Measurements from ENCODE around the gene ARHGAP26.

The ARHGAP26 gene

GRCh38 chr5:142878111-142878510 lies 107.9 kb downstream of the ARHGAP26 start:
- no peaks in the 10 kb centered on the region for H3K79me1 ChIP-seq (replicated peaks; ENCODE audit: low read length, poor library complexity, severe bottlenecking)
- H3K14ac ChIP-seq (ENCODE audit: low read length in 2 of 2) = no peak overlapping the region
- H3K9ac ChIP-seq (ENCODE audit: low read length) = no peak overlapping the region
- no peak overlapping the region for H3K18ac ChIP-seq (ENCODE audit: low read depth in 1 of 2, low read length in 2 of 2)
- H2BK15ac ChIP-seq (ENCODE audit: low read depth, poor library complexity, severe bottlenecking) = no peak overlapping the region
- no peak for DNase-seq
- 88% methylated on average over 7 of the region's 7 CpGs for WGBS
- no peak overlapping the region for H3K4ac ChIP-seq (ENCODE audit: low read depth in 1 of 2, low read length in 2 of 2)
- H2BK12ac ChIP-seq (ENCODE audit: low read length in 2 of 2) = no peak overlapping the region
- H4K8ac ChIP-seq (ENCODE audit: low read length) = no peak overlapping the region
- H4K91ac ChIP-seq (ENCODE audit: low read length) = no peak overlapping the region
- H2AFZ ChIP-seq (ENCODE audit: low read depth, low read length) = no peak overlapping the region
- no peak overlapping the region for H2BK120ac ChIP-seq (ENCODE audit: low read depth, low read length)
- H3K9me3 ChIP-seq (ENCODE audit: control insufficient read depth, low read length) = no peaks in the 10 kb centered on the region
- H3K27ac ChIP-seq (ENCODE audit: low read length, poor library complexity, severe bottlenecking) = no peak overlapping the region
- H3K23ac ChIP-seq (ENCODE audit: low read length in 2 of 2) = no peak overlapping the region
- no peak overlapping the region for H3K4me3 ChIP-seq (ENCODE audit: insufficient read depth in 1 of 2, low read depth in 1 of 2, low read length in 2 of 2)
- no peak overlapping the region for H2AK5ac ChIP-seq (ENCODE audit: low read length, severe bottlenecking)
- H3K27me3 ChIP-seq (ENCODE audit: control insufficient read depth in 1 of 2, insufficient read depth in 1 of 2, low read length in 2 of 2) = no peaks in the 10 kb centered on the region
- no peak overlapping the region for H3K4me2 ChIP-seq (ENCODE audit: low read length, poor library complexity, severe bottlenecking)
- no peak overlapping the region for H2BK5ac ChIP-seq (ENCODE audit: low read depth, low read length, poor library complexity, severe bottlenecking)
- peaks cover 0 to 3% of the 10 kb centered on the region in 2 experiments for H3K36me3 ChIP-seq (ENCODE audit: control insufficient read depth in 1 of 2, insufficient read depth in 2 of 2, low read depth in 1 of 2, low read length in 2 of 2)
- H3K4me1 ChIP-seq (ENCODE audit: control insufficient read depth, insufficient read depth, low read depth, low read length) = peaks cover 11% of the 10 kb centered on the region

GRCh38 chr5:142878638-142879037 lies 108.5 kb downstream of the ARHGAP26 start:
- Histone ChIP-seq H3K4me1 (ENCODE audit: control insufficient read depth, insufficient read depth, low read depth, low read length) (peaks cover 11% of the 10 kb centered on the region), H3K27ac (ENCODE audit: low read length, poor library complexity, severe bottlenecking) (no peak overlapping the region), H3K79me1 (replicated peaks; ENCODE audit: low read length, poor library complexity, severe bottlenecking) (peaks cover 2% of the 10 kb centered on the region), H3K36me3 (ENCODE audit: control insufficient read depth in 1 of 2, insufficient read depth in 2 of 2, low read depth in 1 of 2, low read length in 2 of 2) (peaks cover 0 to 3% of the 10 kb centered on the region in 2 experiments), H3K4me3 (ENCODE audit: insufficient read depth in 1 of 2, low read depth in 1 of 2, low read length in 2 of 2) (no peak overlapping the region), H3K4me2 (ENCODE audit: low read length, poor library complexity, severe bottlenecking) (no peak overlapping the region), H3K9me3 (ENCODE audit: control insufficient read depth, low read length) (no peaks in the 10 kb centered on the region), H2AK5ac (ENCODE audit: low read length, severe bottlenecking) (no peak overlapping the region), H4K91ac (ENCODE audit: low read length) (no peak overlapping the region), H3K9ac (ENCODE audit: low read length) (no peak overlapping the region), H3K23ac (ENCODE audit: low read length in 2 of 2) (no peak overlapping the region), H3K27me3 (ENCODE audit: control insufficient read depth in 1 of 2, insufficient read depth in 1 of 2, low read length in 2 of 2) (no peaks in the 10 kb centered on the region), H2BK120ac (ENCODE audit: low read depth, low read length) (no peak overlapping the region), H3K14ac (ENCODE audit: low read length in 2 of 2) (no peak overlapping the region), H3K18ac (ENCODE audit: low read depth in 1 of 2, low read length in 2 of 2) (no peak overlapping the region), H2AFZ (ENCODE audit: low read depth, low read length) (no peak overlapping the region), H2BK5ac (ENCODE audit: low read depth, low read length, poor library complexity, severe bottlenecking) (no peak overlapping the region), H4K8ac (ENCODE audit: low read length) (no peak overlapping the region), H3K4ac (ENCODE audit: low read depth in 1 of 2, low read length in 2 of 2) (no peak overlapping the region), H2BK12ac (ENCODE audit: low read length in 2 of 2) (no peak overlapping the region), H2BK15ac (ENCODE audit: low read depth, poor library complexity, severe bottlenecking) (no peak overlapping the region)
- 88% methylated on average over 3 of the region's 3 CpGs for WGBS
- no peak for DNase-seq

GRCh38 chr5:142881076-142881783 lies 111.1 kb downstream of the ARHGAP26 start:
- Histone ChIP-seq H2BK15ac (ENCODE audit: low read depth, poor library complexity, severe bottlenecking) (no peak overlapping the region), H3K36me3 (ENCODE audit: control insufficient read depth in 1 of 2, insufficient read depth in 2 of 2, low read depth in 1 of 2, low read length in 2 of 2) (peaks cover 2 to 3% of the 10 kb centered on the region in 2 experiments), H3K23ac (ENCODE audit: low read length in 2 of 2) (no peak overlapping the region), H2BK12ac (ENCODE audit: low read length in 2 of 2) (no peak overlapping the region), H4K8ac (ENCODE audit: low read length) (no peak overlapping the region), H3K14ac (ENCODE audit: low read length in 2 of 2) (no peak overlapping the region), H2AFZ (ENCODE audit: low read depth, low read length) (no peak overlapping the region), H3K27me3 (ENCODE audit: control insufficient read depth in 1 of 2, insufficient read depth in 1 of 2, low read length in 2 of 2) (no peaks in the 10 kb centered on the region), H3K9me3 (ENCODE audit: control insufficient read depth, low read length) (no peaks in the 10 kb centered on the region), H3K27ac (ENCODE audit: low read length, poor library complexity, severe bottlenecking) (no peak overlapping the region), H3K9ac (ENCODE audit: low read length) (peak overlapping the region; percentile 51), H3K4me3 (ENCODE audit: insufficient read depth in 1 of 2, low read depth in 1 of 2, low read length in 2 of 2) (no peak overlapping the region), H4K91ac (ENCODE audit: low read length) (no peak overlapping the region), H2BK120ac (ENCODE audit: low read depth, low read length) (no peak overlapping the region), H3K4ac (ENCODE audit: low read depth in 1 of 2, low read length in 2 of 2) (no peak overlapping the region), H3K4me1 (ENCODE audit: control insufficient read depth, insufficient read depth, low read depth, low read length) (peaks cover 2% of the 10 kb centered on the region), H3K79me1 (replicated peaks; ENCODE audit: low read length, poor library complexity, severe bottlenecking) (peaks cover 2% of the 10 kb centered on the region), H2BK5ac (ENCODE audit: low read depth, low read length, poor library complexity, severe bottlenecking) (no peak overlapping the region), H3K18ac (ENCODE audit: low read depth in 1 of 2, low read length in 2 of 2) (no peak overlapping the region), H3K4me2 (ENCODE audit: low read length, poor library complexity, severe bottlenecking) (no peak overlapping the region), H2AK5ac (ENCODE audit: low read length, severe bottlenecking) (no peak overlapping the region)
- DNase-seq = peak; percentile 85
- 87% methylated on average over 4 of the region's 8 CpGs for WGBS

GRCh38 chr5:142881784-142882126 lies 111.6 kb downstream of the ARHGAP26 start:
- no peak overlapping the region for H2AFZ ChIP-seq (ENCODE audit: low read depth, low read length)
- H3K9ac ChIP-seq (ENCODE audit: low read length) = no peak overlapping the region
- H2AK5ac ChIP-seq (ENCODE audit: low read length, severe bottlenecking) = no peak overlapping the region
- H3K4me3 ChIP-seq (ENCODE audit: insufficient read depth in 1 of 2, low read depth in 1 of 2, low read length in 2 of 2) = no peak overlapping the region
- no peak overlapping the region for H3K4me2 ChIP-seq (ENCODE audit: low read length, poor library complexity, severe bottlenecking)
- no peaks in the 10 kb centered on the region for H3K9me3 ChIP-seq (ENCODE audit: control insufficient read depth, low read length)
- no peaks in the 10 kb centered on the region for H3K27me3 ChIP-seq (ENCODE audit: control insufficient read depth in 1 of 2, insufficient read depth in 1 of 2, low read length in 2 of 2)
- H4K8ac ChIP-seq (ENCODE audit: low read length) = no peak overlapping the region
- no peak overlapping the region for H4K91ac ChIP-seq (ENCODE audit: low read length)
- no peak overlapping the region for H2BK15ac ChIP-seq (ENCODE audit: low read depth, poor library complexity, severe bottlenecking)
- peaks cover 2% of the 10 kb centered on the region for H3K79me1 ChIP-seq (replicated peaks; ENCODE audit: low read length, poor library complexity, severe bottlenecking)
- H3K23ac ChIP-seq (ENCODE audit: low read length in 2 of 2) = no peak overlapping the region
- H3K27ac ChIP-seq (ENCODE audit: low read length, poor library complexity, severe bottlenecking) = no peak overlapping the region
- H2BK12ac ChIP-seq (ENCODE audit: low read length in 2 of 2) = no peak overlapping the region
- 80% methylated on average over 2 of the region's 3 CpGs for WGBS
- peaks cover 2 to 3% of the 10 kb centered on the region in 2 experiments for H3K36me3 ChIP-seq (ENCODE audit: control insufficient read depth in 1 of 2, insufficient read depth in 2 of 2, low read depth in 1 of 2, low read length in 2 of 2)
- H3K4ac ChIP-seq (ENCODE audit: low read depth in 1 of 2, low read length in 2 of 2) = no peak overlapping the region
- no peak overlapping the region for H3K14ac ChIP-seq (ENCODE audit: low read length in 2 of 2)
- no peak overlapping the region for H3K18ac ChIP-seq (ENCODE audit: low read depth in 1 of 2, low read length in 2 of 2)
- DNase-seq = no peak
- H3K4me1 ChIP-seq (ENCODE audit: control insufficient read depth, insufficient read depth, low read depth, low read length) = peaks cover 2% of the 10 kb centered on the region
- no peak overlapping the region for H2BK120ac ChIP-seq (ENCODE audit: low read depth, low read length)
- H2BK5ac ChIP-seq (ENCODE audit: low read depth, low read length, poor library complexity, severe bottlenecking) = no peak overlapping the region
